ENCODE data around the gene JADE3. TPM values are rescaled to one million over a fixed set of nuclear protein-coding genes. Genes with fewer than 3 reads are reported as not detected.

The JADE3 gene
- total RNA-seq, 1 experiment from 2014 or later: 20.2 TPM

DNA sequence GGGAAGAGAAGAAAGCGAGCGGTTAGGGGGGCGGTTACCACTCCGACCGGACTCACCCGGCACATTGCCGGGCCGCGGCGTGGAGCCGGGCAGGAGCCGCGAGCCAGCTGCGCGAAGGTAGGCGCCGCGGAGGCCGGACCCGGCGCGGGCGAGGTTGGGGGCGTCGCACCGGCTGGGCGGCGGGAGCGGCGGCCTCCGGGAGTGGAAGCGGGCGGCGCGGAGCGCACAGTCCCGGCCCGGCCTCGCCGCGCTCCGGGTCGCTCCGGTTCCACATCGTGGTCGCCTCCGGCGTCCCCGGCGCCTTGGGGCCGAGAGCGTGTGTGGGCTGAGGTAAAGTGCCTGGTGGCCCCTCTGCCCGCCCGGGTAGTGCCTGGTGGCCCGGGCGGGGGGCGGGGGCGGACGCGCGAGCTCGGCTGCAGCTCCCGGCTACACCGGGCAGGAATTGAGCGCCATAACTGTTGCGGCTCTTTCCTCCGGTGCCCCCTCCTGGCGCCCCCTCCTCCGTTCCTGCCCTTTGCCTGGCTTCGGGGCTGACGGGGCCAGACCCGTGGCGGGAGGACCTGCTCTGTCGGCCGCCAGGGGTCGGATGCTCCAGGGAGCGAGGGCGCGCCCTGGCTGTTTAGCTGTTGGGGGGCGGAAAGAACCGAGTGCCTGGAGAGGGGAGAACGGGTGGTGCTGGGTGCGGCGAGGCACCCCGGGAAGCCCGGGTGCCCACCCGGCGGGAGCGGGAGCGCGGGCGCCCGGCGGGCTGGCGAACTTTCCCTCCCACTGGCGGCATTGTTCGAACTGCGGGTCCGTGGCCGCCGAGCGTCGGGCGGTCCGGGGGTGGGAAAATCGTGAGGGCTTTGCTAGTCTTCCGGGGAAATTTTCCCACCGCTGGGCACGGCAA is 626 bp downstream of the JADE3 start:
- Histone ChIP-seq H3K79me2 (ENCODE audit: insufficient read depth, low read length) (peaks cover 9% of the 10 kb centered on the region; the same call in 1 of the 2 replicates), H3K4me2 (ENCODE audit: insufficient read depth, insufficient read length, low read length) (peak overlapping the region; percentile 97), H3K14ac (ENCODE audit: insufficient read depth, low read length) (no peak overlapping the region; the same call in 1 of the 2 replicates), H4K5ac (ENCODE audit: insufficient read length, low read depth, low read length) (no peak overlapping the region), H3K18ac (ENCODE audit: insufficient read length, low read depth, low read length) (no peak overlapping the region), H3K23ac (ENCODE audit: insufficient read length, low read depth, low read length) (no peak overlapping the region), H2BK5ac (ENCODE audit: insufficient read length, low read length) (no peak overlapping the region), H3K27me3 (ENCODE audit: insufficient read depth, low read length) (no peaks in the 10 kb centered on the region), H3K9ac (ENCODE audit: extremely low read depth, insufficient read length, low read length) (peak overlapping the region; percentile 71), H2BK120ac (ENCODE audit: low read depth, low read length, poor library complexity, severe bottlenecking) (peak overlapping the region; percentile 44), H2AK5ac (ENCODE audit: insufficient read length, low read length) (no peak overlapping the region), H3K9me3 (ENCODE audit: control insufficient read depth, low read depth, low read length) (peaks cover 14% of the 10 kb centered on the region), H3K27ac (ENCODE audit: insufficient read length, low read depth, low read length) (no peak overlapping the region), H3K56ac (ENCODE audit: insufficient read length, low read depth, low read length) (no peak overlapping the region), H4K8ac (replicated peaks; ENCODE audit: insufficient read length, low read depth, low read length) (no peak overlapping the region), H3T11ph (ENCODE audit: low read length) (no peak overlapping the region), H4K20me1 (ENCODE audit: control insufficient read depth, insufficient read depth, insufficient read length) (no peaks in the 10 kb centered on the region), H2BK12ac (ENCODE audit: insufficient read length, low read depth, low read length) (no peak overlapping the region), H2AFZ (ENCODE audit: low read length) (no peak overlapping the region), H4K91ac (ENCODE audit: insufficient read length, low read depth, low read length) (no peak overlapping the region), H2BK15ac (ENCODE audit: low read depth, low read length) (no peak overlapping the region), H3K4ac (ENCODE audit: low read depth, low read length) (no peak overlapping the region), H2BK20ac (ENCODE audit: low read depth, low read length, poor library complexity, severe bottlenecking) (no peak overlapping the region), H3K4me1 (ENCODE audit: insufficient read depth, low read length) (peaks cover 2% of the 10 kb centered on the region; the same call in 1 of the 2 replicates), H3K79me1 (ENCODE audit: insufficient read depth, low read depth, low read length, poor library complexity, severe bottlenecking) (peaks cover 3% of the 10 kb centered on the region), H3K23me2 (ENCODE audit: insufficient read length, low read depth, low read length, poor library complexity, severe bottlenecking) (peaks cover 8% of the 10 kb centered on the region)
- peak overlapping the region in 1 of 3 experiments; percentile 30; a peak in 1 of 7 replicates for H3K27ac Mint-ChIP-seq
- DNase-seq: peak; percentile 49
- H3K9me3 Mint-ChIP-seq: peaks cover 62 to 69% of the 10 kb centered on the region in 2 experiments
- no CpG with 5 or more reads among the region's 109 CpGs for WGBS (ENCODE audit: extremely low coverage, insufficient read length, low lambda C conversion rate)
- TF ChIP-seq, protein P1, sequence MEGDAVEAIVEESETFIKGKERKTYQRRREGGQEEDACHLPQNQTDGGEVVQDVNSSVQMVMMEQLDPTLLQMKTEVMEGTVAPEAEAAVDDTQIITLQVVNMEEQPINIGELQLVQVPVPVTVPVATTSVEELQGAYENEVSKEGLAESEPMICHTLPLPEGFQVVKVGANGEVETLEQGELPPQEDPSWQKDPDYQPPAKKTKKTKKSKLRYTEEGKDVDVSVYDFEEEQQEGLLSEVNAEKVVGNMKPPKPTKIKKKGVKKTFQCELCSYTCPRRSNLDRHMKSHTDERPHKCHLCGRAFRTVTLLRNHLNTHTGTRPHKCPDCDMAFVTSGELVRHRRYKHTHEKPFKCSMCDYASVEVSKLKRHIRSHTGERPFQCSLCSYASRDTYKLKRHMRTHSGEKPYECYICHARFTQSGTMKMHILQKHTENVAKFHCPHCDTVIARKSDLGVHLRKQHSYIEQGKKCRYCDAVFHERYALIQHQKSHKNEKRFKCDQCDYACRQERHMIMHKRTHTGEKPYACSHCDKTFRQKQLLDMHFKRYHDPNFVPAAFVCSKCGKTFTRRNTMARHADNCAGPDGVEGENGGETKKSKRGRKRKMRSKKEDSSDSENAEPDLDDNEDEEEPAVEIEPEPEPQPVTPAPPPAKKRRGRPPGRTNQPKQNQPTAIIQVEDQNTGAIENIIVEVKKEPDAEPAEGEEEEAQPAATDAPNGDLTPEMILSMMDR (conservative IDR thresholded peaks at IDR 0.05): peak; percentile 63
- H3K4me3 Mint-ChIP-seq: peak overlapping the region; percentile 87 to 92
- H3K36me3 Mint-ChIP-seq (ENCODE audit: insufficient read depth in 1 of 3, low read depth in 3 of 3): peaks cover 0 to 6% (median 5%) of the 10 kb centered on the region in 3 experiments; a peak in 2 of 7 replicates
- peaks cover 4% of the 10 kb centered on the region; the same call in 1 of the 2 replicates for H3K27me3 Mint-ChIP-seq (ENCODE audit: low read depth)
- peaks cover 9 to 21% of the 10 kb centered on the region in 2 experiments for H3K4me1 Mint-ChIP-seq

All from H9 (cell line).